Left renal cortex interstitium (tissue), 4 donors: ENCODE results near the gene RBAK. TPM values are rescaled to one million over a fixed set of nuclear protein-coding genes. Genes with fewer than 3 reads are reported as not detected.

Experiments
- polyA plus RNA-seq, 4 donors: library from polyadenylated mRNA; unstranded; fragments of 120-200 nt; gene quantifications; one replicate each; pipeline ENCODE4 v1.2.1, GENCODE V29; 2013; ENCODE audit not compliant: insufficient read length in 4 of 4

RBAK gene
- polyA plus RNA-seq, 4 donors: 18.8 to 23.9 (median 21.0) TPM

Other genes with a start within 250 kb of the RBAK start
- gene PAPOLB, start 183.8 kb upstream of the RBAK start, polyA plus RNA-seq: under 1 TPM; 0.08 to 0.13 (median 0.12) TPM
- 1 to 10 TPM; 1.5 to 2.9 (median 1.9) TPM for gene RADIL, start 162.1 kb upstream of the RBAK start, polyA plus RNA-seq
- gene MMD2, start 86.7 kb upstream of the RBAK start, polyA plus RNA-seq: under 1 TPM in 3 of 4 donors, not detected in 1; 0.06 to 0.17 (median 0.13) TPM
- 10 to 100 TPM; 61.7 to 75.2 (median 70.7) TPM for gene WIPI2, start 144.4 kb downstream of the RBAK start, polyA plus RNA-seq
- 10 to 100 TPM; 20.3 to 35.6 (median 25.5) TPM for gene SLC29A4, start 237.1 kb downstream of the RBAK start, polyA plus RNA-seq